G401 (cell line): Measurements from ENCODE around the gene ADSS1. TPM values are rescaled to one million over a fixed set of nuclear protein-coding genes. Genes with fewer than 3 reads are reported as not detected.

Experiments used
- DNase-seq: peaks from one replicate; pipeline ENCODE4 v3.0.0-alpha.2; 2015; ENCODE audit warnings: low spot score
- in situ Hi-C: cut with HindIII; loops from 2 replicates; pipeline ENCODE4 v1.10.0; 2016; ENCODE audit warnings: low sequenced_read_pairs, mixed read lengths
- total RNA-seq: library from RNA; depleted of rRNA; stranded (reverse); fragments of >200 nt; shearing (Covaris generic); gene quantifications from 2 replicates; pipeline ENCODE4 v1.2.3, GENCODE V29; 2014

ADSS1 gene
- total RNA-seq, 1 experiment from 2014 or later = 19.5 TPM

GRCh38 chr14:104754213-104754851 lies 30.3 kb downstream of the ADSS1 start:
- DNase-seq = no peak
- in situ Hi-C loops = no loop called here

DNA sequence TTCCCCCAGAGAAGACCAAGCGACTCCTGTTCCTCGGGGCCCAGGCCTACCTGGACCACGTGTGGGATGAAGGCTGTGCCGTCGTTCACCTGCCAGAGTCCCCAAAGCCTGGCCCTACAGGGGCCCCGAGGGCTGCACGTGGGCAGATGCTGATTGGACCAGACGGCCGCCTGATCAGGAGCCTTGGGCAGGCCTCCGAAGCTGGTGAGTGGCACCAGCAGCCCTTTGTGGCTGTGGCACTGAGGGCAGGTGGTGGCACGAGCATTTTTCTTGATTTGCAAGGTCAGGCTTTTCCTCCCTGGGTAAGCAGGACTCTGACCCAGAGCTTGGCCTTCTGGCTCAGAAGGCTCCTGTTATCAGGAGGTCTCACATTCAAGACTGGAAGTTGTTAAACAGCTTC lies 31.6 kb downstream of the ADSS1 start:
- no peak for DNase-seq
- in situ Hi-C loops = no loop called here

DNA sequence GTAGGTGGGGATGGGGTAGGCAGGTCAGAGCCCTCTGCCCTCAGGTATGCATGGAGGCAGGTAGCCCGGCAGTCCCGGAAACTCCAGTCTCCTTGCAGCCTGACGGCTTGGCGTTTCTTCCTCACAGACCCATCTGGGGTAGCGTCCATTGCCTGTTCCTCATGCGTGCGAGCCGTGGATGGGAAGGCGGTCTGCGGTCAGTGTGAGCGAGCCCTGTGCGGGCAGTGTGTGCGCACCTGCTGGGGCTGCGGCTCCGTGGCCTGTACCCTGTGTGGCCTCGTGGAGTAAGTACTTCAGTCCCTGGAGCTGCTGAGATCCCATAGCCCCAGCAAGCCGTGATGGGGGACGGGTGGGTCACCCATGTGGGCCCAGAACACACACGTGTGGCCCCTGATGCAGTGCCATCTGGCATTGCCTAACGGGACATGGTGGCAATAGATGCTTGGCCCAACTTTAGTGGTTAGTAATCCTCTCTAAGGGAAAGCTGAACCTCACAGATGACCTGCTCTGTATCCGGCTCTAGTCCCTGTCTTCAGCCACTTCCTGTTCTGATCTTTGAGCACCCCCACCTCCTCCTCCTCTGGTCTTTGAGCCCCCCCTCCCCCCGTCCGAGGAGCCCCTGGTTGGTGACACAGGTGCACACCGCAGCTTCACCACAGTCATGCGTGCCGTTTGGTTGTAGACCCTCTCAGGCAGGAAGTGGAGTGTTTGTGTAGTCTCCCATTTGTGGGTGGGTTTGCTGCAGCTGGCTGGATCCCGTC lies 32.6 kb downstream of the ADSS1 start:
- DNase-seq = no peak
- in situ Hi-C loops = no loop called here

GRCh38 chr14:104757238-104757585 lies 33.2 kb downstream of the ADSS1 start:
- in situ Hi-C loops = no loop called here
- no peak for DNase-seq

- DNase-seq = no peak
- in situ Hi-C loops = no loop called here
Measured at GRCh38 chr14:104757681-104758392, 33.8 kb downstream of the ADSS1 start.

DNA sequence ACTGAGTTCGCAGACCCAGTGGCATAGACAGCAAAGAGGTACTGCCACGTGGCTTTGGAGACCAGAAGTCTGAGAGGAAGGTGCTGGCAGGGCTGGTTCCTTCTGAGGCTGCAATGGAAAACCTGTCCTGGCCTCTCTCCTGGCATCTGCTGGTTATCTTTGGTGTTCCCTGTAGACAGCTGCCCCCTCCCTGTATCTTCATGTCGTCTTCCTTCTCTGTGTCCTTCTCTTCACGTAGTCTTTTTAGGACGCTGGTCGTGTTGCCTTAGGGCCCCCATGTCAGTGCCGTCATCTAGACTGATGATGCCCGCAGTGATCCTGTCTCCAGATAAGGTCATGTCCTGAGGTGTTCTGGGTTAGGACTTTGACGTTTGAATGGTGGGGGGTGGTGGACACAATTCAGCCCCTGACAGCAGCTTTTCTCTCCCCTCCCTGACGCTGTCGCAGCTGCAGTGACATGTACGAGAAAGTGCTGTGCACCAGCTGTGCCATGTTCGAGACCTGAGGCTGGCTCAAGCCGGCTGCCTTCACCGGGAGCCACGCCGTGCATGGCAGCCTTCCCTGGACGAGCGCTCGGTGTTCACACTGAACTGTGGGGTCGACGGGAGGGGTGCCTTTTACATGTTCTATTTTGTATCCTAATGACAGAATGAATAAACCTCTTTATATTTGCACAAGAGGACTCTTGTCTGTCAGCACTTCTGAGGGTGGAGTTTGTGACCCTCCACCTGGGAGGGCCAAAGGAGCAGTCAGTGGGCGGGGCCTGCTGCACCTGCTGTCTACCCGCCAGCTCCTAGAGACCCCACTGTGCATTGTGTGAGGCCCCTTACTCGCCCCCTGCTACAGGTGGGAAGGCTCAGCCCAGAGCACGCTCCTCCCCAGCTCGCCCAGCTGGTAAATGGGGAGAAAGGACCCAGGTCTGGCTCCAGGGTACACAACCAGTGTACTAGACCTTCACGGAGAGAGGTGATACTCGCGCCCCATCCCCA lies 35.2 kb downstream of the ADSS1 start:
- in situ Hi-C loops = no loop called here
- no peak for DNase-seq

- in situ Hi-C loops = no loop called here
- no peak for DNase-seq
Measured at GRCh38 chr14:104765517-104765916, 41.5 kb downstream of the ADSS1 start.

DNA sequence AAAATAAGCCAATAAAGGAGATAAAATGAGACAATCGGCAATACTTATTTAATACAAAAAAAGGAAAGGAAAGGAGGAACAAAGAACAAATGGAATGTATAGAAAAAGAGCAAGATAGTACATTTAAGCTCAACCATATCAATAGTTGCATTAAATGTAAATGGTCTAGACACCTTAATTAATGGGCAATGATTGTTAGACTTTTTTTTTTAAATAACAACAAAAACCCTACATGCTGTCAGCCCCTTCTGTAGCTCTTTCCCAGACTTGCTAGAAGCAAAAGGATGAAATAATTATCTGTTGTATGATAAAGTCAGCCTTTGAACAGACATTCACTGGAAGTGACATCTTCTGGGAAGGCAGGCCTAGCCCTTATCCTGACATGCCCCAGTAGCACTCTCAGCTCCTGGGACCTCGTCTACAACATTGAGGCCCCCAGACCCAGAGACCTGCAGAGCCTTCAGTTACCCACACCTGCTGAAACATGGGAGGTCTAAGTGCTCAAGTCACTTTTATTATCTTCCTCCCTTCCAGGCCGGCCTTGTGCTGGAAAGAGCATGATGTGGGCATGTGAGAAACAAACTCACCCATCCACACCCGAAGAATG lies 42.3 kb downstream of the ADSS1 start:
- in situ Hi-C loops = no loop called here
- no peak for DNase-seq

DNA sequence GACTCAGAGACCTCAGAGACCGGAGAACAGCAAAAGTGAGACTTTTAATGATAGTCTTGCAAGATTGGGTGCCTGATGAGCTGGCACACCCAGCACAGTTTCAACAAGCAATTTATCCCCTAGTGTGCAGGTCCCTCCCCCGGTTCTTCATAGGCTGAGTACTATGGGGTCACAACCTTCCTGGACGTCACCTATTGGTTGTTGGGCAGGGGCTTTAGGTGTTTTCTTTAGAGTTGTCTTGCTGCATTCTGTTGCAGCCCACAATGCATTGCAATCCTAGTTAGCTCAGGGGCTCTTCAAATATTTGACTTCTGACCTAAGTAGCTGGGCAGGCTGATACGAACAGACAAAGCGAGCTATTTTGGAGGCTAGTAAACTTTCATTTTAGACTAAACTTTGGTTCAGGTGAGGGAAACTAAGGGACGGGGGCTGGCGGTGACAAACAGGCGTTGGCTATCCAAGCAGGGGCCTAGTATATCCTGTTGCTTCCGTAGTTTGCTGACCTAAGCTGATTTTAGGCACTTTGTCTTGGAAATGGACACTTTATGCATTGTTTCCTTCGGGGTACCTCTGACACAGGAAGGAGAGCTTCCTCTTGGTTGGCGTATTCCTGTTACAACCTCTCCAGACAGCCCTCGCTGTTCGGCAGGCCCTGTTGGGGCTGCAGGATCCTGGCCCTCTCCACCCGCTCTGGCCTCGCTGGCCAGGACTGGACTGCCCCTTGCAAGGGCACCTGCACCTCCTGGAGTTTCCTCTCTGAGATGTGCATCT lies 43.0 kb downstream of the ADSS1 start:
- no peak for DNase-seq
- in situ Hi-C loops = no loop called here

- DNase-seq = no peak
- in situ Hi-C loops = no loop called here
Measured at GRCh38 chr14:104767634-104767918, 43.5 kb downstream of the ADSS1 start.

DNA sequence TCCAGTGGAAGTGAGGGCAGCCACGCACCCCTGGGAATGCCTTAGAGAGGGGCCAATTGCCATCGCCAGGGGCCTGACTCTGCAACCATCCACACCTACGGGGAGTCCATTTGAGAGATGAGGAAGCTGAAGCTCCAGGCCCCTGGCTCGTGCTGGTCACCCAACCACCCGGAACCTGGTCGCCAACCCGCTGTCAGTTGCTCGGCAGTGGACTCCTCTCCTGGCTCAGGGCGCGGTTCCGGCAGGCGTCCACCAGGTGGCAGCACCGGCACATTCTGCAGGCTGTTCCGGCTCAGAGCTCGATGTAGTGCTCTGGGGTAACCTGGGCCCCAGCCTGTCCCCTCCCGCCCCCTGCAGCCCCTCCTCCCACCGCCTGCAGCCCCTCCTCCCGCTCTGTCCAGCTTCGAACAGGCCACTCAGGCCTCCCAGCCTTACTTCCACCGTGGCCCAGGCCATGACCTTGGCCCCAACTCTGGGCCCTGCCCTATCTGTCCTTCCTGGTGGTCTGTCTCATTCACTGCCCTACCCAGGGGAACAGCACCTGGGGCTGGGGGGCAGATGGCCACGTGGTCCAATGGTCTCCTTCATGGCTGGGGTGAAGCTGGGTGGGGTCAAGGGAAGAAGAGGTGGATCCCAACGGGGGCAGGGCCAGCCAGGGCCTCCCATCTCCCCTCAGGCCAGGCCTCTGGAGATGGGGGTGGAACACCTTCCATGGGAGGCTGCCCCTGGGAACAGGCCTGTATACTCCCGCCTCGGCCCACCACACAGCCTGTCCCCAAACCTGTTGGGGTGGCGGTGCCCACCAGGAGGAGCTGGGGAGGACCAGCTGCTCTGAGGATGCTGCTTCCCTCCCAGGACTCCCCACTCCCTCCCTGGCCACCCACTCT lies 44.7 kb downstream of the ADSS1 start:
- in situ Hi-C loops = no loop called here
- peak; percentile 82 for DNase-seq

DNA sequence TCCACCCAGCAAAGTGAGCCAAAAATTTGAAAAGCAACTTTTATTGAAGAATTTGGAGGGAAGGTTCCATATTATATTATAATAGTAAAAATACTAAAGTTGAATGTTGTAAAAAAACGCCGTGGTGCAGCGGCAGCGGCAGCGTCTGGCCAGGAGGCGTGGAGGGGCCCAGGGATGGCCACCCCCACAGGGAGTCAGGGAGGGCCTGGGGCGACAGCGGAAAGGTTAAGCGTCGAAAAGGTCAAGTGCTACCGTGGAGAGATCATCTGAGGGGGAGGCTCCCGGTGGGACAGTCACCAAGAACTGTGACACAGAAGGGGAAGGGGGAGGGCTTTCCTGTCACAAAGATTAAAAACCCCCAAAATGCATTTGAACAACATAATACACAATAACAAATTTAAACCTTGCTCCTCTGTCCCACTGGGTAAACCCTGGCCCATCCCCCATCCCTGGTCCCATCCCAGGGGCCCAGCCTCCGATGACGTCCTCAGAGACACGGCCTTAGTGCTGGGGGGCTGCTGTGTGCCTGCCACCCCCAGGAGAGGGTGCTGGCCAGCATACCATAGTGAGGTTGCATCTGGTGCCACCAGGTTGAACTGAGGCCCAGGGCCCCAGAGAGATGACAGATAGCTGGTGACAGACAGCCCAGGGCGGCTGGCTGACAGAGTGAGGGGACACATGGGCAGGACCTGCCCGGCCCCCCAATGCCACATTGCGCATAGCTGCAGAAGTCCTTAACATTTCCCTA lies 45.5 kb downstream of the ADSS1 start:
- in situ Hi-C loops = loop anchor here (10.0 kb wide), 1 partner anchor 165 kb away; no protein-coding TSS in a partner anchor
- no peak for DNase-seq

- no peak for DNase-seq
- in situ Hi-C loops = loop anchor here (10.0 kb wide), 1 partner anchor 165 kb away; no protein-coding TSS in a partner anchor
Measured at GRCh38 chr14:104770072-104770579, 46.1 kb downstream of the ADSS1 start.

DNA sequence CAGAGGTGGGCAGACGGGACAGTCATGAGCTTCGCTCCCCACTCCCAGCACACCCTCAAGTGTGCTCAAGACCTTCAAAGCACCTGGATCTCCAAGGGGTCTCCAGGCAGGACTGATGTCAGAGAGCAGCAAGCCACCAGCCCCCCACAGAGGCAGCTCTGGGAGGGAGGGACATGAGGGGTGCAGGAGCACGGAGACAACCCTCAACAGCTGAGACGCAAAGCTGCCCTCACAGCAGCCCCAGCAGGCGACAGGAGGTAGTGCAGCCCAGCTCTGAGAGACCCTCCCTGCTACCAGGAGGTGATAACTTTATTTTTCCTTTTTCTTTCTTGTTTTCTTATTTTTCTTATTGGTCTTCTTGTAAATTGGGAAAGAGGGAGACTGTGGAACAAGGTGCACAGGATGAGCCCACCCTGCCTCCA lies 46.8 kb downstream of the ADSS1 start:
- no peak for DNase-seq
- in situ Hi-C loops = loop anchor here (10.0 kb wide), 1 partner anchor 164 kb away; no protein-coding TSS in a partner anchor

DNA sequence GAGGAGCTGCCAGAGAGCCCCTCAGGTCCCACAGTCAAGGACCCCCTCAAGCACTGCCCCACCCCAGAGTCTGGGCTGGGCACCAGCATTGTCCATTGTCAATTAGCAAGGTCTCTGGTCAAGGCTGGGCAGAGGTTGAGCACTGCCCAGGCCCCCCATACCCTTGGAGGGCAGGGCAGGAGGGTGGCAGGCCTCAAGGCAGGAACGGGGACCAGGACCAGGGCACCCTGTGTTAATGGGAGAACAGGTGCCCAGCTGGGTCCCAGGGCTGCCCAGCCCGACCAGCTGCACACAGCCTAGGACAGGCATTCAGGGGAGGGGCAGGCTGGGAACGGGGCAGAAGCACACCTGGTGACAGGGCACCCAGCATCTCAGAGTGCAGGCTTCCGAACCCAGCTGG lies 47.3 kb downstream of the ADSS1 start:
- DNase-seq = no peak
- in situ Hi-C loops = loop anchor here (10.0 kb wide), 1 partner anchor 163 kb away; no protein-coding TSS in a partner anchor
